Measurements from ENCODE around the gene SFXN4. TPM values are rescaled to one million over a fixed set of nuclear protein-coding genes. Genes with fewer than 3 reads are reported as not detected.
A peak's percentile ranks its signal among the peaks of the same experiment; 100 is the strongest.

The SFXN4 gene
- total RNA-seq, 3 donors from 2014 or later: 14.6 to 25.2 (median 18.6) TPM

GRCh38 chr10:119206603-119207365 is 41.3 kb upstream of the SFXN4 start:
- TF ChIP-seq CTCF (IDR thresholded peaks at IDR 0.05) (peak in 2 of 3 donors; percentile 33 to 92), POLR2AphosphoS5 (IDR thresholded peaks at IDR 0.05) (no peak)
- Histone ChIP-seq H3K36me3 (no peaks in the 10 kb centered on the region), H3K9me3 (no peaks in the 10 kb centered on the region), H3K4me3 (peak overlapping the region; percentile 78 to 98 (median 91)), H3K27ac (peak overlapping the region; percentile 96 to 99), H3K27me3 (no peaks in the 10 kb centered on the region), H3K4me1 (peaks cover 3 to 11% of the 10 kb centered on the region in 2 donors)
- intact Hi-C loops (cut with DNase I; ENCODE audit: low total_unique reads): loop anchor here (10.0 kb wide), 2 partner anchors 98 to 238 kb away; no protein-coding TSS in a partner anchor
- DNase-seq (ENCODE audit: low spot score in 2 of 2): peak; percentile 48 to 55

- Histone ChIP-seq H3K4me1 (peaks cover 3 to 11% of the 10 kb centered on the region in 2 donors), H3K27me3 (no peaks in the 10 kb centered on the region), H3K27ac (peak overlapping the region; percentile 96 to 99), H3K4me3 (peak overlapping the region; percentile 78 to 98 (median 91)), H3K36me3 (no peaks in the 10 kb centered on the region), H3K9me3 (no peaks in the 10 kb centered on the region)
- intact Hi-C loops (cut with DNase I; ENCODE audit: low total_unique reads): loop anchor here (10.0 kb wide), 2 partner anchors 99 to 239 kb away; no protein-coding TSS in a partner anchor
- peak in 1 of 3 donors; percentile 36 for TF ChIP-seq POLR2AphosphoS5 (IDR thresholded peaks at IDR 0.05)
- no peak for TF ChIP-seq POLR2A (IDR thresholded peaks at IDR 0.05)
- peak; percentile 57 to 59 for DNase-seq (ENCODE audit: low spot score in 2 of 2)
These were observed 40.5 kb upstream of the SFXN4 start for GRCh38 chr10:119205894-119206602.

- H3K4me1 ChIP-seq: peaks cover 3 to 5% of the 10 kb centered on the region in 2 donors
- H3K36me3 ChIP-seq: no peaks in the 10 kb centered on the region
- H3K27me3 ChIP-seq: no peaks in the 10 kb centered on the region
- H3K4me3 ChIP-seq: no peak overlapping the region
- no peak for DNase-seq (ENCODE audit: low spot score in 2 of 2)
- H3K27ac ChIP-seq: no peak overlapping the region
- intact Hi-C loops (cut with DNase I; ENCODE audit: low total_unique reads): loop anchor here (10.0 kb wide), 2 partner anchors 102 to 242 kb away; no protein-coding TSS in a partner anchor
- H3K9me3 ChIP-seq: no peaks in the 10 kb centered on the region
- no peak for TF ChIP-seq POLR2AphosphoS5 (IDR thresholded peaks at IDR 0.05)
- no peak for TF ChIP-seq CTCF (IDR thresholded peaks at IDR 0.05)
These were observed 37.5 kb upstream of the SFXN4 start for GRCh38 chr10:119203006-119203405.

GRCh38 chr10:119201233-119201632 is 35.7 kb upstream of the SFXN4 start:
- TF ChIP-seq POLR2A (IDR thresholded peaks at IDR 0.05): no peak
- TF ChIP-seq CTCF (IDR thresholded peaks at IDR 0.05): no peak
- TF ChIP-seq POLR2AphosphoS5 (IDR thresholded peaks at IDR 0.05): no peak
- Histone ChIP-seq H3K9me3 (no peaks in the 10 kb centered on the region), H3K27me3 (no peaks in the 10 kb centered on the region), H3K27ac (no peak overlapping the region), H3K4me1 (peaks cover 1 to 2% of the 10 kb centered on the region in 2 donors), H3K36me3 (no peaks in the 10 kb centered on the region), H3K4me3 (no peak overlapping the region)
- intact Hi-C loops (cut with DNase I; ENCODE audit: low total_unique reads): loop anchor here (10.0 kb wide), 2 partner anchors 104 to 244 kb away; no protein-coding TSS in a partner anchor
- DNase-seq (ENCODE audit: low spot score in 2 of 2): no peak

- no peaks in the 10 kb centered on the region for H3K4me1 ChIP-seq
- no peak overlapping the region for H3K4me3 ChIP-seq
- peak; percentile 12 to 79 (median 68) for TF ChIP-seq CTCF (IDR thresholded peaks at IDR 0.05)
- TF ChIP-seq POLR2AphosphoS5 (IDR thresholded peaks at IDR 0.05): no peak
- no peaks in the 10 kb centered on the region for H3K27me3 ChIP-seq
- H3K27ac ChIP-seq: no peak overlapping the region
- H3K36me3 ChIP-seq: no peaks in the 10 kb centered on the region
- peak; percentile 55 to 63 for DNase-seq (ENCODE audit: low spot score in 2 of 2)
- no peaks in the 10 kb centered on the region for H3K9me3 ChIP-seq
- intact Hi-C loops (cut with DNase I; ENCODE audit: low total_unique reads): no loop called here
These were observed 33.9 kb upstream of the SFXN4 start for GRCh38 chr10:119199231-119199992.
